Measurements from ENCODE around the gene NUFIP2.

Gene NUFIP2

DNA sequence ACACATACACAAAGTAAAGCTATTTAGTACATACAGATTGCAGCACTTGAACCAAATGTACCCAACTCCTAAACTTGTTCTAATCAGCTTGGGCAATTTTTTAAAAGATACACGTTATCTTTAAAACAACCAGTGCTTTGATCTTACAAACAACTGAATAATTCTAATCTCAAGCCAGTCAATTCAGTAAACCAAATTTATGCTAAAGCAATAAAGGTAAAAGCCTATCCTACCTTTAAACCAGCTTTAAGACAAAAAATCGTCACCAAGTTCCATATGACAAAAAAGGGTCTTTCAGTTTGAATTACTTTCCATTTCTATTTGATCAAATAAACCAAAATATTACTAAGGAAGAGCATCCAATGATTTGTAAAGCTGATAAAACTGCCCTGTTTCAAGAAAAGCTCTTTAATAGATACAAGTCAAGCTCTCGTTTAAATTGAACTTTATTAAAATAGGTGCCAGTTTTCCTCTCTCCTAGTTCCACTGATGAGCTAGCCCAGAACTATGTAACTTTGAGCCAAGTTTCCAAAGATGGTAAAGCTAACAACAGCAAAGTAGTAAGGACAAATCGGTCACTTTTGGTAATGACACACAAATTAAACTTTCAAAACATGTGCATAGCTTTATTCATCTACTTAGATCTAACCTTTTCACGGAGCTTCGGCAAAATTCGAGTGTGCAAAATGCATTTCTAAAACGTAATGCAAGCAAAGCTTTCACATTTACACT is 37.0 kb downstream of the NUFIP2 start:
- Mint-ChIP-seq H3K4me3 (no peak overlapping the region), H3K27ac (peak overlapping the region; percentile 56), H3K4me1 (ENCODE audit: low read depth) (peaks cover 56% of the 10 kb centered on the region), H3K36me3 (ENCODE audit: low read depth) (peaks cover 80% of the 10 kb centered on the region), H3K27me3 (no peaks in the 10 kb centered on the region), H3K9me3 (no peaks in the 10 kb centered on the region)
- intact Hi-C loops (cut with micrococcal nuclease): no loop called here

DNA sequence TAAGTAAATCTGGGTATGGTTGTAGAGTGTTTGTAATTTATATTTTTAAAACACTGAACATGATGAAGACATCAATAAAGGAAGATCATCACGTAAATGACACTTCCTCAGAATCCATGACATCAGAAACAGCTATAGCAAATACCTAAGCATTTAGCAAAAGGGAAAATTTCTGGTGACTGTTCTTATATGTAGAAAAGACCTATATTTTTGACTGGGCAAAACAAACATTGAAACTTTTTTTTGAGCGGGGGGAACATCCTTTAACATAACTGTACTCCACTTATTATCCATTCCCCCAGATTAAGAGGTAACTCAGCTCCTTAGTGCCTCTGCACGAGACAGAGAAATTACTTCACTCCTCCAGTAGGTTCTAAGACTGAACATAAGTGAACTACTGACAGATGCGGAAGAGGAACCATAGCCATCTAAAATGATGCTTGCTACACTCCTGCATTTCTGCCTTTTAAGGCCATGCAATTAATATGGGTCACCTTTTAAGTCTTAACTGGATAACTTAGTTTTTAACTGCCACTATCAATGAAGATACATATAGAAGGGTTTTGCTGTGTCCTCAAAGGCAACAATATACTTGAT is 37.9 kb downstream of the NUFIP2 start:
- H3K4me3 Mint-ChIP-seq: no peak overlapping the region
- H3K36me3 Mint-ChIP-seq (ENCODE audit: low read depth): peaks cover 80% of the 10 kb centered on the region
- H3K27ac Mint-ChIP-seq: no peak overlapping the region
- peaks cover 53% of the 10 kb centered on the region for H3K4me1 Mint-ChIP-seq (ENCODE audit: low read depth)
- H3K9me3 Mint-ChIP-seq: no peaks in the 10 kb centered on the region
- intact Hi-C loops (cut with micrococcal nuclease): no loop called here
- H3K27me3 Mint-ChIP-seq: no peaks in the 10 kb centered on the region

- Mint-ChIP-seq H3K9me3 (no peaks in the 10 kb centered on the region), H3K36me3 (ENCODE audit: low read depth) (peaks cover 76% of the 10 kb centered on the region), H3K4me3 (no peak overlapping the region), H3K27ac (no peak overlapping the region), H3K27me3 (no peaks in the 10 kb centered on the region), H3K4me1 (ENCODE audit: low read depth) (peaks cover 38% of the 10 kb centered on the region)
- intact Hi-C loops (cut with micrococcal nuclease): no loop called here
Measured at GRCh38 chr17:29253037-29253436, 40.9 kb downstream of the NUFIP2 start.

- Mint-ChIP-seq H3K27me3 (no peaks in the 10 kb centered on the region), H3K27ac (no peak overlapping the region), H3K4me1 (ENCODE audit: low read depth) (peaks cover 40% of the 10 kb centered on the region), H3K4me3 (no peak overlapping the region), H3K36me3 (ENCODE audit: low read depth) (peaks cover 68% of the 10 kb centered on the region), H3K9me3 (no peaks in the 10 kb centered on the region)
- intact Hi-C loops (cut with micrococcal nuclease): no loop called here
Measured at GRCh38 chr17:29252101-29252791, 41.7 kb downstream of the NUFIP2 start.

GRCh38 chr17:29251184-29251583 is 42.8 kb downstream of the NUFIP2 start:
- Mint-ChIP-seq H3K36me3 (ENCODE audit: low read depth) (peaks cover 62% of the 10 kb centered on the region), H3K4me3 (no peak overlapping the region), H3K27me3 (no peaks in the 10 kb centered on the region), H3K9me3 (no peaks in the 10 kb centered on the region), H3K4me1 (ENCODE audit: low read depth) (peaks cover 45% of the 10 kb centered on the region), H3K27ac (no peak overlapping the region)
- intact Hi-C loops (cut with micrococcal nuclease): no loop called here

- intact Hi-C loops (cut with micrococcal nuclease): no loop called here
Measured at GRCh38 chr17:29250666-29251065, 43.3 kb downstream of the NUFIP2 start.

DNA sequence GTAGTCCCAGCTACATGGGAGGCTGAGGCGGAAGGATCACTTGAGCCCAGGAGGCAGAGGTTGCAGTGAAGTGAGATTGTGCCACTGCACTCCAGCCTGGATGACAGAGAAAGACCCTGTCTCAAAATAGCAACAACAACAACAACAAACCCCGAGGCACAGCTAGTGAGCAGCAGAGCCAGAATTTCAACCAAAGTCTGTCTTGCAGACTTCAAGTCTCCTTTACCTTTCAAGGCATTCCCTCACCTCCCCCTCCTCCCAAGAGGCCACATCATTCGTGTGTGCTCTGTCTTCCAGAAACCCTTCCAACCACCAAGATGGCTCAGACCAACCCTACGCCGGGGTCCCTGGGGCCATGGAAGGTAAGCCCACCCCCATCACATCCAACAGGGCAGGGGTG is 45.1 kb downstream of the NUFIP2 start:
- H3K9me3 Mint-ChIP-seq: no peaks in the 10 kb centered on the region

More at GRCh38 chr17:29250666-29251065, 43.3 kb downstream of the NUFIP2 start:
- Mint-ChIP-seq H3K27ac (no peak overlapping the region), H3K36me3 (ENCODE audit: low read depth) (peaks cover 62% of the 10 kb centered on the region), H3K4me1 (ENCODE audit: low read depth) (peaks cover 40% of the 10 kb centered on the region), H3K27me3 (no peaks in the 10 kb centered on the region), H3K4me3 (no peak overlapping the region), H3K9me3 (no peaks in the 10 kb centered on the region)

GRCh38 chr17:29247219-29247618 is 46.7 kb downstream of the NUFIP2 start:
- no peak overlapping the region for H3K27ac Mint-ChIP-seq
- H3K27me3 Mint-ChIP-seq: no peaks in the 10 kb centered on the region
- H3K4me3 Mint-ChIP-seq: no peak overlapping the region
- H3K4me1 Mint-ChIP-seq (ENCODE audit: low read depth): peaks cover 29% of the 10 kb centered on the region
- no peaks in the 10 kb centered on the region for H3K9me3 Mint-ChIP-seq
- peaks cover 41% of the 10 kb centered on the region for H3K36me3 Mint-ChIP-seq (ENCODE audit: low read depth)
- intact Hi-C loops (cut with micrococcal nuclease): no loop called here

More for the DNA sequence above, 45.1 kb downstream of the NUFIP2 start:
- H3K27me3 Mint-ChIP-seq: no peaks in the 10 kb centered on the region
- H3K36me3 Mint-ChIP-seq (ENCODE audit: low read depth): peaks cover 55% of the 10 kb centered on the region
- H3K4me3 Mint-ChIP-seq: no peak overlapping the region
- peak overlapping the region; percentile 48 for H3K27ac Mint-ChIP-seq
- intact Hi-C loops (cut with micrococcal nuclease): no loop called here
- peaks cover 35% of the 10 kb centered on the region for H3K4me1 Mint-ChIP-seq (ENCODE audit: low read depth)

GRCh38 chr17:29246628-29247027 is 47.3 kb downstream of the NUFIP2 start, which contains the start of gene CRYBA1:
TSS of gene CRYBA1 (plus strand) at chr17:29246859. CDS start at chr17:29246864, 5 bp downstream.
- no peaks in the 10 kb centered on the region for H3K27me3 Mint-ChIP-seq
- intact Hi-C loops (cut with micrococcal nuclease): no loop called here
- peaks cover 35% of the 10 kb centered on the region for H3K36me3 Mint-ChIP-seq (ENCODE audit: low read depth)
- no peak within 1 kb of the TSS for H3K4me3 Mint-ChIP-seq
- peaks cover 25% of the 10 kb centered on the region for H3K4me1 Mint-ChIP-seq (ENCODE audit: low read depth)
- H3K27ac Mint-ChIP-seq: no peak within 1 kb of the TSS
- H3K9me3 Mint-ChIP-seq: no peaks in the 10 kb centered on the region

DNA sequence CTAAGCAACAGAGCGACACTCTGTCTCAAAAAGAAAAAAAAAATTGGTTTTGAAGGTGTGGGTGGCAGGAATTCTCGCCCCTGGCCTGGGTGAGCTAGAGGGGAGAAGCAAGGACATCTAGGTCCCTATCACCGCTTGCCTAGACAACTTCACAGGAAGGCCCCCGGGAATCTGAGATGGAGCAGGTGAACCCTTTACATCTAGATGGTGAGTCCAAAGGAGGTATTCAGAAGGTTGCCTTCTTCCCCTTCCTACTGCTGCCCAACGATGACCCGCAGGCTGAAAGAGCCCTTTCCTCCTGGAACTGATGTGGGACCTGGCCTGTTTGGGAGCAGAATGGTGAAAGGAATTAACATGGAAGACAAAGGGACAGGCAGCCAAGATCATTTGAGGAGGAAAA is 48.5 kb downstream of the NUFIP2 start:
- no peak overlapping the region for H3K27ac Mint-ChIP-seq
- H3K4me1 Mint-ChIP-seq (ENCODE audit: low read depth): peaks cover 38% of the 10 kb centered on the region
- peaks cover 23% of the 10 kb centered on the region for H3K36me3 Mint-ChIP-seq (ENCODE audit: low read depth)
- intact Hi-C loops (cut with micrococcal nuclease): no loop called here
- H3K9me3 Mint-ChIP-seq: no peaks in the 10 kb centered on the region
- H3K4me3 Mint-ChIP-seq: no peak overlapping the region
- no peaks in the 10 kb centered on the region for H3K27me3 Mint-ChIP-seq

DNA sequence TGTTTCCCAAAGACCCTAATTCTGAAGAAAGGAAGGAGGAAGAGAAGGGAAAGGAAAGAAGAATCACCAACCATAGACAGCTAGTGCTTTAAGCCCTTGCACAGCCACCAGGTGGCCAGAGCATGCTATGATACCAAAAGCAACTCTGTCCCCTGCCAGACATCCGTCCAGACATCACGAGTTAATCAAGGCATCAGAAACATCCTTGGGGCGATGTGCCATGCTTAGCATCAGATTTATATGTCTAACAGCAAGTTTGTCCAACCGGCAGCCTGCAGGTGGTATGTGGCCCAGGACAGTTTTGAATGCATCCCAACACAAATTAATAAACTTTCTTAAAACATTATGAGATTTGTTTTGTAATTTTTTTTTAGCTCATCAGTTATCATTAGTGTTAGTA is 50.2 kb downstream of the NUFIP2 start:
- H3K9me3 Mint-ChIP-seq: no peaks in the 10 kb centered on the region
- no peak overlapping the region for H3K4me3 Mint-ChIP-seq
- H3K27ac Mint-ChIP-seq: no peak overlapping the region
- H3K36me3 Mint-ChIP-seq (ENCODE audit: low read depth): peaks cover 10% of the 10 kb centered on the region
- H3K27me3 Mint-ChIP-seq: no peaks in the 10 kb centered on the region
- H3K4me1 Mint-ChIP-seq (ENCODE audit: low read depth): peaks cover 36% of the 10 kb centered on the region
- intact Hi-C loops (cut with micrococcal nuclease): no loop called here

GRCh38 chr17:29242790-29243189 is 51.2 kb downstream of the NUFIP2 start:
- Mint-ChIP-seq H3K9me3 (no peaks in the 10 kb centered on the region), H3K27me3 (no peaks in the 10 kb centered on the region), H3K4me3 (no peak overlapping the region), H3K36me3 (ENCODE audit: low read depth) (peaks cover 9% of the 10 kb centered on the region), H3K4me1 (ENCODE audit: low read depth) (peaks cover 41% of the 10 kb centered on the region), H3K27ac (no peak overlapping the region)
- intact Hi-C loops (cut with micrococcal nuclease): no loop called here

DNA sequence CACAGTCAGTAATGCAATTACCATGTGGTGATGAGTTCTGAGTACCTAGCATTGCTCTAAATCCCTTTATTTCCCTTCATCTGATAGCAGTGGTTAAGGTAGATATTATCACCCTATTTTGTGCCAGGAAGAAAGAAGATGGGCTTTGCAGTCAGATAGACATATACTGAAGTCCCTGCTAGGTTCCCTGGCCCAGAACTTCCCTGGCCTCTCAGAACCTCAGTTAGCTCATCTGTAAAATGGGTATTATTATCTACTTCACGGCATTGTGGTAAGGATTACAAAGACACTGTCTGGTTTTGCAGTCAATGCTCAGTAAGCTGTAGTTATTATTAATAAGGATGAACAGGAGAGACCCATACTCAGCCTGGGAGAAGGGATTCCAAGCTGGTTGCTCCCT is 51.9 kb downstream of the NUFIP2 start:
- Mint-ChIP-seq H3K4me3 (no peak overlapping the region), H3K36me3 (ENCODE audit: low read depth) (peaks cover 9% of the 10 kb centered on the region), H3K27me3 (no peaks in the 10 kb centered on the region), H3K9me3 (no peaks in the 10 kb centered on the region), H3K27ac (no peak overlapping the region), H3K4me1 (ENCODE audit: low read depth) (peaks cover 41% of the 10 kb centered on the region)
- intact Hi-C loops (cut with micrococcal nuclease): no loop called here

Measured in dendritic cell treated with granulocyte-macrophage colony-stimulating factor and Interleukin-4, amounts not matched to agents 40 ng/mL and 50 ng/mL, for 4 days (primary cell).